Lower lobe of right lung (tissue), 2 donors: Measurements from ENCODE around the gene MDGA2. TPM values are rescaled to one million over a fixed set of nuclear protein-coding genes. Genes with fewer than 3 reads are reported as not detected.
A peak's percentile ranks its signal among the peaks of the same experiment; 100 is the strongest.

Experiments used
- ATAC-seq, 2 donors: fragments of 200-7000 bp; cut with Tn5 transposase; one replicate each; pipeline ENCODE4 v1.9.1; 2020 to 2022; ENCODE audit warnings: mild to moderate bottlenecking in 2 of 2, moderate library complexity in 2 of 2
- DNase-seq: peaks from one replicate; pipeline ENCODE4 v3.0.0-alpha.2; 2020
- H3K27ac ChIP-seq: fragments of 200-600 bp; one replicate; pipeline ENCODE4 v1.8.0; 2022
- H3K27me3 ChIP-seq: fragments of 200-600 bp; one replicate; pipeline ENCODE4 v1.8.0; 2022; ENCODE audit warnings: low read depth
- H3K36me3 ChIP-seq: fragments of 200-600 bp; one replicate; pipeline ENCODE4 v1.8.0; 2022; ENCODE audit warnings: mild to moderate bottlenecking
- H3K4me1 ChIP-seq: fragments of 200-600 bp; one replicate; pipeline ENCODE4 v1.8.0; 2022
- H3K4me3 ChIP-seq: fragments of 200-600 bp; one replicate; pipeline ENCODE4 v1.8.0; 2022; ENCODE audit warnings: mild to moderate bottlenecking
- H3K9me3 ChIP-seq: fragments of 200-600 bp; one replicate; pipeline ENCODE4 v1.8.0; 2022
- intact Hi-C: fragments of 100-400 bp; cut with DNase I; formaldehyde crosslinking; loops from one replicate; pipeline ENCODE4 v1.11.0; 2022
- total RNA-seq: library from RNA; stranded (reverse); fragmentation: NEBNext Ultra II Directional; extraction: Animal tissue kit (Norgen Biotek cat#: 25700); gene quantifications from one replicate; pipeline ENCODE4 v1.2.1, GENCODE V29; 2021
- TF ChIP-seq, protein P1 (sequence below): fragments of 200-600 bp; IDR thresholded peaks from one replicate; pipeline ENCODE4 v1.8.0; 2022; ENCODE audit warnings: antibody characterized with exemption, mild to moderate bottlenecking
- donor health status: DM: no; HTN: yes; CAD: no; lungs with severe emphysema.

Gene MDGA2
- total RNA-seq, 1 donor from 2014 or later = 0.24 TPM

- Histone ChIP-seq H3K4me3 (no peak overlapping the region), H3K27ac (no peak overlapping the region), H3K27me3 (no peaks in the 10 kb centered on the region), H3K9me3 (no peaks in the 10 kb centered on the region), H3K36me3 (no peaks in the 10 kb centered on the region), H3K4me1 (no peaks in the 10 kb centered on the region)
- no peak for DNase-seq
- ATAC-seq = peak in 1 of 2 donors; percentile 39
- intact Hi-C loops = no loop called here
- TF ChIP-seq, protein P1, sequence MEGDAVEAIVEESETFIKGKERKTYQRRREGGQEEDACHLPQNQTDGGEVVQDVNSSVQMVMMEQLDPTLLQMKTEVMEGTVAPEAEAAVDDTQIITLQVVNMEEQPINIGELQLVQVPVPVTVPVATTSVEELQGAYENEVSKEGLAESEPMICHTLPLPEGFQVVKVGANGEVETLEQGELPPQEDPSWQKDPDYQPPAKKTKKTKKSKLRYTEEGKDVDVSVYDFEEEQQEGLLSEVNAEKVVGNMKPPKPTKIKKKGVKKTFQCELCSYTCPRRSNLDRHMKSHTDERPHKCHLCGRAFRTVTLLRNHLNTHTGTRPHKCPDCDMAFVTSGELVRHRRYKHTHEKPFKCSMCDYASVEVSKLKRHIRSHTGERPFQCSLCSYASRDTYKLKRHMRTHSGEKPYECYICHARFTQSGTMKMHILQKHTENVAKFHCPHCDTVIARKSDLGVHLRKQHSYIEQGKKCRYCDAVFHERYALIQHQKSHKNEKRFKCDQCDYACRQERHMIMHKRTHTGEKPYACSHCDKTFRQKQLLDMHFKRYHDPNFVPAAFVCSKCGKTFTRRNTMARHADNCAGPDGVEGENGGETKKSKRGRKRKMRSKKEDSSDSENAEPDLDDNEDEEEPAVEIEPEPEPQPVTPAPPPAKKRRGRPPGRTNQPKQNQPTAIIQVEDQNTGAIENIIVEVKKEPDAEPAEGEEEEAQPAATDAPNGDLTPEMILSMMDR = no peak
Observed at GRCh38 chr14:47526591-47527244, 148.7 kb downstream of the MDGA2 start.

DNA sequence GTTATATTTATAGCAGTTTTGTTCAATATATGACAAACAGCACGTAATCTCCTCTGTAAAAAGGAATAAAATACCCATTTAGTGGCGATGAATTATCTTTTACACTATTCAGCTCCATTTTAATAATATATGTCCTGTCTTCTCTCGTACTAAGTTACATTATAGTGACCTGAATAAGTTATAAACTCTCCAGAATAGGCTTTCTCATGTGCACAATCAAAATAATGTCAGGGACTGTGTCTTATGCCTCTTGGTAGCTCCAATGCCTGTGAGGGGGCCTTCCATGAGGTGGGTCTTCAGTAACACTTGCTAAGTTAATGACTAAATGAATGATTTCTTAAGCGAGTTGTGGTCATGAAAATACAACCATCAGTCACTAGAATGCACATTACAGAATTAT lies 150.9 kb downstream of the MDGA2 start:
- no peaks in the 10 kb centered on the region for H3K9me3 ChIP-seq
- H3K27ac ChIP-seq = no peak overlapping the region
- no peak overlapping the region for H3K4me3 ChIP-seq
- no peak for ATAC-seq
- intact Hi-C loops = no loop called here
- H3K27me3 ChIP-seq = no peaks in the 10 kb centered on the region
- H3K4me1 ChIP-seq = no peaks in the 10 kb centered on the region
- H3K36me3 ChIP-seq = no peaks in the 10 kb centered on the region
- TF ChIP-seq, protein P1 = no peak
- DNase-seq = no peak

DNA sequence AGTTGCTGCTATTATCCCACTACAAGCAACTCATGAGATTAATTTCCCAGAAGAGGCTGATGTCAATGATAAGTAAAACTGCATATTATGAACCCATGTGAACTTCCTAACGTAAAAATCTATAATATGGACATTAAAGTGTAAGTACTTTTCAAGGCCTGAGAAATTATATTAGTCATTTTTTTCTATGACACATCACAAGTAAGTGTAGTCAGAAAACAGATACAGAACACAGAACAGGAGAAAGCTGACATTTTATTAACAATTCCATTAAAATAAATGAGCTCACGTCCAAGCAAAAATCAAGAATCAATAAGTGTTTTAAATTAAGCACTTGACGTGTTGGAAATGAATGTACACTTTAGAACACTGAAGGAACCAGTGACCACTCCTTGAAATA lies 155.0 kb downstream of the MDGA2 start:
- TF ChIP-seq, protein P1 = no peak
- Histone ChIP-seq H3K27me3 (no peaks in the 10 kb centered on the region), H3K27ac (no peak overlapping the region), H3K36me3 (no peaks in the 10 kb centered on the region), H3K9me3 (no peaks in the 10 kb centered on the region), H3K4me3 (no peak overlapping the region), H3K4me1 (no peaks in the 10 kb centered on the region)
- DNase-seq = no peak
- ATAC-seq = no peak
- intact Hi-C loops = no loop called here

GRCh38 chr14:47511829-47512228 lies 163.6 kb downstream of the MDGA2 start:
- no peaks in the 10 kb centered on the region for H3K9me3 ChIP-seq
- no peak overlapping the region for H3K27ac ChIP-seq
- no peaks in the 10 kb centered on the region for H3K27me3 ChIP-seq
- H3K36me3 ChIP-seq = no peaks in the 10 kb centered on the region
- ATAC-seq = no peak
- H3K4me1 ChIP-seq = no peaks in the 10 kb centered on the region
- TF ChIP-seq, protein P1 = no peak
- no peak for DNase-seq
- intact Hi-C loops = no loop called here
- no peak overlapping the region for H3K4me3 ChIP-seq

DNA sequence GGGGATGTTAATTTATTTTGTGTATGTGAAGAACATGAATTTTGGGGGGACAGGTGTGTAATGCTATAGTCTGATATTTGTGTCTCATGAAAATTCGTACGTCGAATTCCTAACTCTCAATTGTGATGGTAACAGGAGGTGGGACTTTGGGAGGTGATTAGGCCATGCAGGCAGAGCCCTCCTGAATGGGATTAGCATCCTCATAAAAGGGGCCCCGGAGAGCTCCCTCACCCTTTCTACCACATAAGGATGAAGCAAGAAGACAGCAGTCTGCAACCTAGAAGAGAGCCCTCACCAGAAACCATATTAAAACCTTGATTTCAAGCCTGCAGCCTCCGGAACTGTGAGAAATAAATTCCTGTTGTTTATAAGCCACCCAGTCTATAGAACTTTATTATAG lies 165.4 kb downstream of the MDGA2 start:
- no peak overlapping the region for H3K4me3 ChIP-seq
- H3K36me3 ChIP-seq = no peaks in the 10 kb centered on the region
- intact Hi-C loops = no loop called here
- H3K4me1 ChIP-seq = no peaks in the 10 kb centered on the region
- DNase-seq (no peak), ATAC-seq (no peak)
- TF ChIP-seq, protein P1 = no peak
- no peaks in the 10 kb centered on the region for H3K9me3 ChIP-seq
- no peak overlapping the region for H3K27ac ChIP-seq
- H3K27me3 ChIP-seq = no peaks in the 10 kb centered on the region
